ENCODE data around the gene CYTH3.
"Not testable (repeated sequence)": the region's sequence is repeated elsewhere in the genome, so short reads cannot be mapped to it uniquely, and the experiment has no call there.

Gene CYTH3

DNA sequence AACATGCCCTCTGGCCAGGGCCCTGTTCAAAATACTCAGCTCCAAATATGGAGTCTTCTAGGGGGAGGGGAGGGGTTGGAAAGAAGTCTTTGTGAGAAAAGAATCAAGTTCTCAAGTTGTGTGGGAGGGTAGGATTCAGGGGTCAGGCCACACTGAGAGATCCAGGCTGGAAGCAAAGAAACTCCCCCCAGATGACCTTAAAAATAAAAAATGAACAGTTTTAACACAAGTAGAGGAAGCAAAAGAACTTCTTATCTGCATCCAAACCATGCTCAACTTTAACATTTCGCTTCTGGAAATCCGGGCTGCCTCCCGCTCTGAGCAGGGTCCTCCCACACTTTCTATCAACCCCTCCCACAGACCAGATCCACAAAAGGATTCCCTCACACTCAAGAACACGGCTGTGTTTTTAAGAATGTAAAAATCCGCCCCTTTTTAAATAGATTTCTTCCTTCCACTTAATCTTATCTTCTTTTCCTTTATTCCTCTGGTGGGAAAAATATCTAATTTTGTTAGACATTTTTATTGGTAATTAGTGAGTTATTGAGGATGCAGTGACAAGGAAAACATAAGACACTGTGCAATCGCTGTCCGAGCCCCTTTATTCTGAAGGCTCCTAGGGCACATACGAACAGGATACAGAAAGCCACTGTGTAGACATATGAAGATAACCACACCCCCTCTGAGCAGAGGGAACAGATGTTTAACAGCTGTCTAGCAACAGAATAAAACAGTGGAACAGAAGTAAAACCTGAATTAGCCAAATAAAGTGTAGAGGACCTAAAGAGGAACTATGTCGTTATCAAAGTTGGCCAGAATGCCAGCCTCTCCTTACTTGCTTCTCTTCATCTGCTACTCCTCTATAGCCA is 43.8 kb downstream of the CYTH3 start:
- DNase-seq = no peak

DNA sequence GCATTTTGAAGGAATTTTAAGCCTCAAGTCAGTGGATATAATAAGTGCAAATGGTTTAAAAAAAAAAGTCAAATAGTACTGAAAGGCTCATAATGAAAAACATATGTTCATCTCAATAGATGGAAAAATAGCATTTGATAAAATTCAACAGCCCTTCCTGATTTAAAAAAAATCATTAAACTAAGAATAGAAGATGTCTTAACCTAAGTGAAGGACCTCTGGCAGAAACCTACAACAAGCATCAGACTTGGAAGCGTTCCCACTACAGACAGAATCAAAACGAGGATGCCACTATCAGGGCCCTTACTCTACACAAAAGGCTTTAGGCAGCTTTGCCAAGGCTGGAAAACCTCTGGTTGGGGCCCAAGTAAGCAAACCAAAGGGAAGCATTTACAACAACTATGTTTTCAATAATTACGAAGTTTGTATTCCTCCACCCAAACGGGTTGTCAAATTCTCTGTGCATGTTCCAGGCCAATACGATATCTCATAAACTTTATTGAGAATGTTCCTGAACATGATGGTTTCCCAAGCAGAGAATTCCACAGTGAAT is 45.1 kb downstream of the CYTH3 start:
- DNase-seq = peak; percentile 5

GRCh38 chr7:6226194-6226799 is 46.1 kb downstream of the CYTH3 start:
- no peak for DNase-seq

- DNase-seq = not testable (repeated sequence)
Observed at GRCh38 chr7:6223411-6223810, 49.0 kb downstream of the CYTH3 start.

DNA sequence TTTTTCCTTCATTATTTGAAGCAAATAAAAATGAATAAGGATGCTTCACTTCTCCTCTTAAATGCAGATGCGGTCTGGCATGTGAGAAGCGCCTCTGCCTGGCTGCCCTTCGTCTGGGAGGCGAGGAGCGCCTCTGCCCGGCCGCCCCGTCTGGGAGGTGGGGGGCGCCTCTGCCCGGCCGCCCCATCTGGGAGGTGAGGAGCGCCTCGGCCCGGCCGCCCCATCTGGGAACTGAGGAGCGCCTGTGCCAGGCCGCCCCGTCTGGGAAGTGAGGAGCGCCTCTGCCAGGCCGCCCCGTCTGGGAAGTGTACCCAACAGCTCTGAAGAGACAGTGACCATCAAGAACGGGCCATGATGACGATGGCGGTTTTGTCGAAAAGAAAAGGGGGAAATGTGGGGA is 49.4 kb downstream of the CYTH3 start:
- not testable (repeated sequence) for DNase-seq

DNA sequence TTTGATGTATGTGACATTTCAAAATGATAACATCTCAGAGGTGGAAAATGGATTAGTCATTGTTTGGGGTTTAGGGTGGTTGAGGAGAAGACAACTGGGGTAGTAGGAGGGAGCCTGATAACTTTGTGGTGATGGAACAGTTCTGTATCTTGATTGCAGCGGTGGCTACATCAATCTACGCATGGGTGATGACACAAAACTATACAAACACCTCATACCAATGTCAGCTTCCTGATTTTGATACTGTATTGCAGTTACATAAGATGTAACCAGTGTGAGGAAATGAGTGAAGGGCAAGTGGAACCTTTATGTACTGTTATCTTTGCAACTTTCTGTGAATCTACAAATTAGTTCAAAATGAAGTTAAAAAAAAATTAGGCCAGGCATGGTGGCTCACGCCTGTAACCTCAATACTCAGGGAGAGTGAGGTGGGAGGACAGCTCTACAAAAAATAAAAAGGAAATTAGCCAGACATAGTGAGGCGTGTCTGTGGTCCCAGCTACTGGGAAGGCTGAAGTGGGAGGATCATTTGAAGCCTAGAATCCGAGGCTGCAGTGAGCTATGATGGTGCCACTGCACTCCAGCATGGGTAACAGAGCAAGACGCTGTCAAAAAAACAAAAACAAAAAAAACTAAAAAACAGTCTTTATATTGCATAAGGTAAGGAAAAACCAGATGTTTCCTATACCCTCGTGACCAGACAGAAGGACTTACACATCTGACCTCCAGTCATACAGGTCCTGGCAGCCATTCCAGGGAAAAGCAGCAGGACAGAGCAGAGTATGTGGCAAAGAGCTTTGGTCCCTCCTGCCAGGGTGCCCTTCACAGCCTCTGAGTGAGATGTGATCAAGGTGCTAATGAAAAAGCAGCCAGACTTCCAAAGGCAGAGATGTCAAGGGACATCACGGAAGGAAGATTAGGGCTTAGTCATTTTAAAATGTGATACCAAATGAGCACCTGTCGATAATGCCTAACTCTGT is 50.8 kb downstream of the CYTH3 start:
- no peak for DNase-seq

GRCh38 chr7:6218329-6218728 is 54.1 kb downstream of the CYTH3 start:
- no peak for DNase-seq

- no peak for DNase-seq
Observed at GRCh38 chr7:6212008-6212407, 60.4 kb downstream of the CYTH3 start.

- DNase-seq = no peak
Observed at GRCh38 chr7:6210621-6211372, 61.6 kb downstream of the CYTH3 start.

- no peak for DNase-seq
Observed at GRCh38 chr7:6209340-6209739, 63.1 kb downstream of the CYTH3 start.

DNA sequence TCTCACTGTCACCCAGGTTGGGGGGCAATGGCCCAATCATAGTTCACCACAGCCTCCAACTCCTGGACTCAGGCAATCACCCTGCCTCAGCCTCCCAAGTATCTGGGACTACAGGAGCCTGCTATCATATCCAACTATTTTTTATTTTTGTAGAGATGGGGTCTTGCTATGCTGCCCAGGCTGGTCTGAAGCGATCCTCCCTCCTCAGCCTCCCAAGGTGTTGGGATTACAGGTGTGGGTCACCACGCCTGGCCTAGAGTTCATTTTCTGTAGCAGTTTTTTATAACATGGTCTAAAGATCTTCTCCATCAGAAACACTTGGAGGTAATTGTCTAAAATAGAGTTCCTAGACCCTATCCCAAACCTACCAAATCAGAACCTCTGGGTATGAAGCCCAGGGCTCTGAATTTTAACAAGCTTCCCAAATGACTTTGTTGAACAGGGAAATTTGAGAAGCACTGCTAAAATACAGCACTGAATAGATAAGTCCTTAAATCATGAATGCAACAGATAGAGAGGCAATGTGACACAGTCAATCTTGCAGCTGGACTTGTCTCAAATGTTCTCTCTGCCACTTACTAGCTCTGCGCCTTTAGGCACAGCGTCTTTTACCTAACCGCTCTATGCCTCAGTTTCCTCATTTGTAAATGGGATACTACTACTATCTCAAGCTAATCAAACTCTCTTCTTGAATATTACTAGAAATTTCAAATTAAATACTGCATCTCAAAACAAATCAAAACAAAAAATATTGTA is 63.7 kb downstream of the CYTH3 start:
- DNase-seq = no peak

DNA sequence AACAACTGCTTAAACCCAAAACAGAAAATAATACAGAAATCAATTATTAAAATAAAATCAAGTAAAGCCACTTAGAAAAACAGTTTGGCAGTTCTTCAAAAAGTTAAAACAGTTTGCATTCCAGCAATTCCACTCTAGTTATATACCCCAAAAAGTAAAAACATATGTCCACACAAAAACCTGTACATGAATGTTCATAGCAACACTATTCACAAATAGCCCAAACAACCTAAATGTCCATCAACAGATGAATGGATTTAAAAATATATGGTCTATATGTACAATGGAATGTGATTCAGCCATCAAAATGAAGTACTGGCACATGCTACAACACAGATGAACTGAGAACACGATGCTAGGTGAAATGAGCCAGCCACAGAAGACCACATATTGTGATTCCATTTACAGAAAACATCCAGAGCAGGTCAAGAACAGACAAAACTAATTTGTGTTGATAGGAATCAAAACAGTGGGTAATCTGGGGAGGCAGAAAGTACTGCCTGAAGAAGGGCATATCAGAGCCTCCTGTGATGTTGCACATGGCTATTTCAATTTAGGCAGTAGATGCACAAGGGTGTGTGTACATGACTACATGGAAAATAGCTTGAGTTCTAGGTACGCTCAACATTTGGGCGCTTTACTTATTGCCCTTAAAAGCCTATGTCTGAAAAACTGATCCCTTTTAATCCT is 66.3 kb downstream of the CYTH3 start:
- no peak for DNase-seq

DNA sequence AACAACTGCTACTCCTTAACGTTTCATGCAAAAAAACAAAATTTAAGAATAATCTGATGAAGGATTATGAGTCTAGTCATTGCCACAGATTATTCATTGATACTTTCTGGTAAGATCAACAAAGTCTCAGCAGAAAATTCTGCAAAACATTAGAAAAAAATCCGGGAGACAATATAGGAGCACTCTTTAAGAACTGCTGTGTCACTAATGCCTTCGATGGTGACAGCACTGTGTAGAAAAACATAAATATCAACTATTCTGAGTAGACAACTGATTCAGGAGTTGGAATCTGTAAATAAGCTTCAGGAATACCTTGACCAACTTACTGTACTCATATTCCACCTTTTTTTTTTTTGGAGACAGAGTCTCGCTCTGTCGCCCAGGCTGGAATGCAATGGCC is 69.0 kb downstream of the CYTH3 start:
- DNase-seq = no peak

- DNase-seq = no peak
Observed at GRCh38 chr7:6202117-6202516, 70.3 kb downstream of the CYTH3 start.

DNA sequence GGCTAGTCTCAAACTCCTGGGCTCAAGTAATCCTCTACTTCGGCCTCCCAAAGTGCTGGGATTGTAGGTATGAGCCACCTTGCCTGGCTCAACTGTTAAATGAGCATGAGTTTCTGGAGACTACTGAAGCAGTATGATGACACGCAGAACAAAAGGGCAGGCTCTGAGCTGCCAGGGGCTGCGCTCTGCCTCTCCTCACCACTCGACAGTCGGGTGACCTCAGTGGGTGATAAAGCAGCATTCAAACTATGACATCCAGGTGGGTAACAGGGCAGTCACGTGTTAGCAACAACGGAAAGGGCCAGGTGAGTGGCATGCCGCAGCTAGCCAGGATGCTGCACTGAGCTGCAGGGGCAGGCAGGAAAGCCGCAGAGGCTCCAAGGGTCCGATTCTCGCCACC is 71.5 kb downstream of the CYTH3 start:
- DNase-seq = no peak

DNA sequence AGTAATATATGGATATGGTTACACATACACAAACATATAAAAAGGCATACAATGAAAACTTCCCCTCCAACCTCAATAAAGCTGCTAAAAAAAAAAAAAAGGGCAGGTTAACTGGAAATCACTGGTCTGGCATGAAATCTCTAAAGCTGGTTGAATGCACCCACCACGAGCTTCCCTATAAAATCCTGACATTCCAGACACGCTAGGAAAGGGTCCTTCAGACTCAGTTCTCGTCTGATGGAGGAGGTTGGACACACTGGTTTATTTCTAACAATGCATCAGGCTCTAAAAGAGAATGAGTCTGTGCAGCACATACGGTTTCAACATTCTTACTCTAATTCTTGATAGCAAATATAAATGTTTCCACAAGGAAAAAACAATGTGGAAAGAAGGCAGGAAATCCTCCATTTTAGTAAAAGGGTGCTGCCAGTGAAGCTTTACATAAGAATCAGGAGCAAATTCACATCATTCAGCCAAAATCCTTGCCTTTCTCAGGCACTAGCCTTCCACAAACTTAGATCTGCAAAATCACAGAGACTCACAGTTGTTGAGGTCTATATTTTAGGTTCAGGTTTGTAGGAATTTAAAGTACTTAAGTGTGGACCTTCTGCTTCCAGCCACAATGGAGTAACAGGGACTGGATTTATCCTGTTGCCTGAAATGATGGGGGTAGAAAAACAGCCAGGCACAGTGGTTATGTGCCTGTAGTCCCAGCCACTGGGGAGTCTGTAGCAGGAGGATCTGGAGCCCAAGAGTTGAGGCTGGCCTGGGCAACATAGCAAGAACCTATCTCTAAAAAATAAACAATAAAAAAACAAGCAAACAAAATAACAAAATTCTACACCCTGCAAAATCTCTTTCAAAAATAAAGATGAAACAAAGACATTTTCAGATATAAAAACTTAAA is 73.5 kb downstream of the CYTH3 start:
- DNase-seq = no peak

DNA sequence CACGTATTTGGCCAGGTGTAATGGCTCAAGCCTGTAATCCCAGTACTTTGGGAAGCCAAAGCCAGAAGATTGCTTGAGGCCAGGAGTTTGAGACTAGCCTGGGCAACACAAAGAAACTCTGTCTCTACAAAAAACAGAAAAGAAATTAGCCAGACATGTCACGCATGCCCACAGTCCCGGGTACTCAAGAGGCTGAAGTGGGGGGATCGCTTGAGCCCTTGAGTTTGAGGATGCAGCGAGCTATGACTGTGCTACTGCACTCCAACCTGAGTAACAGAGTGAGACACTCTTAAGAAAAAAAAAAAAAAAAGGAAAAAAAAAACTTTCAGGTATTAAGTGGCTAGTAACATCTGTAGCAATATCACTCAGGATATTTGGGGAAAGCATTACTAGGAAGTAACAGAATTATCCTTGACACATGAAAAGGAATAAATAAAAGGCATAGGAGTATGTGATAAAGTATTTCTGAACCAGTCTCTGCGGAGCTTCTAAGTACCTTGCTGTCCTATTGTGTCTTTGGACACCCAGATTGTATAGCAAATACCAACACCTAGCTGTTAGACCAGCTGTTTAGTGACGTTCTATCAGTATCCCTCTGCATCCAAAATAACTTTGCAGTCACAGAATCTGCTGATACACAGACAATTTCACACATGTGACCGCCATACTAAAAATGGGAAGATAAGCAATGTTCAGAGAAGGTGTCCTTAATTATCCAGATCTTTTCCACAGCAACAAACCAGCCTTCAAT is 74.4 kb downstream of the CYTH3 start:
- no peak for DNase-seq

DNA sequence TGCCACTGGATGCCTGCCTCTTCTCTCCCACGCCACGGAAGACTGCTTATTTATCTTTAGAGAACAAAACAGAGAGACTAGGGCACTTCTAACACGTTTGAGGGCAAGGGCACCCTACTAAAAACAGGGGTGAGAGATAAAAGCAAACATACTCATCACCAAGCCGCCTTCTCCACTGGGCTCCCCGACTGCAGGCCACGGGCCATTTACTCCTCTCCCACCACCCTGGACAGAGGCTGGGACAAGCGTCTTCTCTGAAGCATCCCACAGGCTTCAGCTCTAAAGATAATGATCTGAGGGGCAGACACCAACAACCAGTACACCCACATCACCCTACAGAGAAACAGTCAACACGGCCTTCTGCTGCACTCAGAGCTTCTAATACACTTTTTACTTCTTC is 78.7 kb downstream of the CYTH3 start:
- DNase-seq = no peak

DNA sequence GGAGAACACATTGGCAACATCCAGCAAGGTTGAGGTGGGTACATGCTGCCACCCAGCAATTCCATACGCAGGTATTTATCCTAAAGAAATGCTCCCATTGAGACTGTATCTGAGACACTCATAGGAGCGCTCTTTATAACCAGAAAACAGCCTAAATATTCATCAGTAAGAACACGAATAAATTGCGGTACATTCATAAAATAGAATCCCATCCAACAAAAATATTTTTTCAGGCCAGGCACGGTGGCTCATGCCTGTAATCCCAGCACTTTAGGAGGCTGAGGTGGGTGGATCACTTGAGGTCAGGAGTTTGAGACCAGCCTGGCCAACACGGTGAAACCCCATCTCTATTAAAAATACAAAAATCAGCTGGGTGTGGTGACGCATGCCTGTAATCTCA is 81.9 kb downstream of the CYTH3 start:
- DNase-seq = not testable (repeated sequence)
